ENCODE measurements around the gene ZNF350.
"Not testable (repeated sequence)": the region's sequence is repeated elsewhere in the genome, so short reads cannot be mapped to it uniquely, and the experiment has no call there.

ZNF350 gene

GRCh38 chr19:51986309-51987291 lies at the start of gene ZNF350:
Gene ZNF350 (minus strand): TSS chr19:51986840. CDS start chr19:51974360, 12,480 bp downstream.
- in situ Hi-C loops (cut with HindIII; ENCODE audit: low pct_ligation_motif_present, low pct_unique_long_range_greater_than_20kb, low sequenced_read_pairs), result no loop called here
- peak; percentile 87 for DNase-seq

- DNase-seq, result no peak
- in situ Hi-C loops (cut with HindIII; ENCODE audit: low pct_ligation_motif_present, low pct_unique_long_range_greater_than_20kb, low sequenced_read_pairs), result no loop called here
These were observed 47.5 kb upstream of the ZNF350 start for GRCh38 chr19:52034051-52034728.

GRCh38 chr19:52028780-52029123 lies 42.1 kb upstream of the ZNF350 start:
- in situ Hi-C loops (cut with HindIII; ENCODE audit: low pct_ligation_motif_present, low pct_unique_long_range_greater_than_20kb, low sequenced_read_pairs), result no loop called here
- no peak for DNase-seq

- in situ Hi-C loops (cut with HindIII; ENCODE audit: low pct_ligation_motif_present, low pct_unique_long_range_greater_than_20kb, low sequenced_read_pairs), result no loop called here
- peak; percentile 82 for DNase-seq
These were observed 41.6 kb upstream of the ZNF350 start, which contains the start of gene ZNF614 for GRCh38 chr19:52028027-52028779. Gene ZNF614 (minus strand): TSS chr19:52028379. CDS start chr19:52025745, 2,634 bp downstream.

- in situ Hi-C loops (cut with HindIII; ENCODE audit: low pct_ligation_motif_present, low pct_unique_long_range_greater_than_20kb, low sequenced_read_pairs); DNase-seq: not testable (repeated sequence)
These were observed 39.8 kb upstream of the ZNF350 start for GRCh38 chr19:52026255-52026990.

- DNase-seq; in situ Hi-C loops (cut with HindIII; ENCODE audit: low pct_ligation_motif_present, low pct_unique_long_range_greater_than_20kb, low sequenced_read_pairs): not testable (repeated sequence)
These were observed 37.8 kb upstream of the ZNF350 start for GRCh38 chr19:52024478-52024877.

- in situ Hi-C loops (cut with HindIII; ENCODE audit: low pct_ligation_motif_present, low pct_unique_long_range_greater_than_20kb, low sequenced_read_pairs), result no loop called here
- no peak for DNase-seq
These were observed 35.6 kb upstream of the ZNF350 start for GRCh38 chr19:52022193-52022592.

GRCh38 chr19:52020506-52020905 lies 33.9 kb upstream of the ZNF350 start:
- no peak for DNase-seq
- in situ Hi-C loops (cut with HindIII; ENCODE audit: low pct_ligation_motif_present, low pct_unique_long_range_greater_than_20kb, low sequenced_read_pairs), result no loop called here

- in situ Hi-C loops (cut with HindIII; ENCODE audit: low pct_ligation_motif_present, low pct_unique_long_range_greater_than_20kb, low sequenced_read_pairs), result no loop called here
- DNase-seq, result no peak
These were observed 24.0 kb upstream of the ZNF350 start for GRCh38 chr19:52010674-52011073.

GRCh38 chr19:52007806-52008557 lies 21.3 kb upstream of the ZNF350 start, which contains the start of gene ZNF615:
Gene ZNF615 (minus strand): TSS chr19:52008211. CDS start chr19:52003711, 4,500 bp downstream.
- in situ Hi-C loops (cut with HindIII; ENCODE audit: low pct_ligation_motif_present, low pct_unique_long_range_greater_than_20kb, low sequenced_read_pairs), result no loop called here

GRCh38 chr19:52007451-52007805 lies 20.8 kb upstream of the ZNF350 start:
- no peak for DNase-seq
- in situ Hi-C loops (cut with HindIII; ENCODE audit: low pct_ligation_motif_present, low pct_unique_long_range_greater_than_20kb, low sequenced_read_pairs), result no loop called here

More at GRCh38 chr19:52007806-52008557, 21.3 kb upstream of the ZNF350 start, which contains the start of gene ZNF615:
- DNase-seq, result peak; percentile 76

GRCh38 chr19:51994048-51994644 lies 7.5 kb upstream of the ZNF350 start:
- in situ Hi-C loops (cut with HindIII; ENCODE audit: low pct_ligation_motif_present, low pct_unique_long_range_greater_than_20kb, low sequenced_read_pairs), result no loop called here
- DNase-seq, result no peak

- no peak for DNase-seq
- in situ Hi-C loops (cut with HindIII; ENCODE audit: low pct_ligation_motif_present, low pct_unique_long_range_greater_than_20kb, low sequenced_read_pairs), result no loop called here
These were observed 6.8 kb upstream of the ZNF350 start for GRCh38 chr19:51993422-51993821.

GRCh38 chr19:51983361-51983760 lies 3.3 kb downstream of the ZNF350 start:
- in situ Hi-C loops (cut with HindIII; ENCODE audit: low pct_ligation_motif_present, low pct_unique_long_range_greater_than_20kb, low sequenced_read_pairs), result no loop called here
- no peak for DNase-seq

- DNase-seq; in situ Hi-C loops (cut with HindIII; ENCODE audit: low pct_ligation_motif_present, low pct_unique_long_range_greater_than_20kb, low sequenced_read_pairs): not testable (repeated sequence)
These were observed 5.7 kb downstream of the ZNF350 start for GRCh38 chr19:51980926-51981325.

GRCh38 chr19:51980116-51980736 lies 6.4 kb downstream of the ZNF350 start:
- in situ Hi-C loops (cut with HindIII; ENCODE audit: low pct_ligation_motif_present, low pct_unique_long_range_greater_than_20kb, low sequenced_read_pairs), result no loop called here
- no peak for DNase-seq

GRCh38 chr19:51978882-51979281 lies 7.8 kb downstream of the ZNF350 start:
- DNase-seq, result no peak

More at GRCh38 chr19:51978882-51979281, 7.8 kb downstream of the ZNF350 start:
- in situ Hi-C loops (cut with HindIII; ENCODE audit: low pct_ligation_motif_present, low pct_unique_long_range_greater_than_20kb, low sequenced_read_pairs), result no loop called here
